DND-41 (cell line): ENCODE measurements around the gene CLDN2.

Source experiments
- EZH2 ChIP-seq: IDR thresholded peaks from 3 replicates; pipeline ENCODE4 v1.6.1; 2012; ENCODE audit warnings: borderline replicate concordance, low read depth, mild to moderate bottlenecking, moderate library complexity, low read length, inconsistent platforms; ENCODE audit not compliant: severe bottlenecking
- TF ChIP-seq, protein P1 (sequence below): IDR thresholded peaks from 2 replicates; pipeline ENCODE4 v1.5.1; 2012; ENCODE audit warnings: borderline replicate concordance, low read length, moderate library complexity, mild to moderate bottlenecking; ENCODE audit not compliant: poor library complexity, severe bottlenecking; ENCODE audit errors: extremely low read depth

DNA sequence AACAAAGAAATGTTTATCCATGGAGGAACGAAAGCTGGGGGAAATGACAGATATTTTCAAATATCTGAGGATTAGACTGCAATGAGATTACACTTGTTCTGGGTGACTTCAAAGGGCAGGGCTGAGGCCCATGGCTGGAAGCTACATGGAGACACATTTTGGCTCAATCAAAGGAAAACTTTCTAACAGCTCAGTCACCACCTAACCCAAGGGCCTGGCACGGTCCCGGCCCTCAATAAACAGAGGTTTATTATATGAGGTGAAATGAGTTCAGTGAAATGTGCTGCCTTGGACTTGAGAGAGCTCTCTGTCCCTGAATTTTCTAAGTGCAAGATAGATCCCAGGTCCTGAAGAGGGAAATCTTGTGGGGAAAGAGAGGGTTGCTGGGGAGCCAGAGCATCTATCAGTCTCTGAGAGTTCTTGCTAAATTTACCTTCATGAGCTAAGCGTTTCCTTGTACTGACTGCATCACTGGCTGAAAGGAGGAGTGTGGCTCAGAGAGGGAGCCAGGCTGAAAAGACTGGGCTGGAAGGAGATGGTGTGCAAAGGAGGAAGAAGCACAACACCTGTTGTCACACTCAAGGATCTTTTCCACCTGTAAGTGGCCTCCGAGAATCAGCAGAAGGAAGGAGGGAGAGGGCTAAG lies 15.0 kb upstream of the CLDN2 start:
- TF ChIP-seq, protein P1, sequence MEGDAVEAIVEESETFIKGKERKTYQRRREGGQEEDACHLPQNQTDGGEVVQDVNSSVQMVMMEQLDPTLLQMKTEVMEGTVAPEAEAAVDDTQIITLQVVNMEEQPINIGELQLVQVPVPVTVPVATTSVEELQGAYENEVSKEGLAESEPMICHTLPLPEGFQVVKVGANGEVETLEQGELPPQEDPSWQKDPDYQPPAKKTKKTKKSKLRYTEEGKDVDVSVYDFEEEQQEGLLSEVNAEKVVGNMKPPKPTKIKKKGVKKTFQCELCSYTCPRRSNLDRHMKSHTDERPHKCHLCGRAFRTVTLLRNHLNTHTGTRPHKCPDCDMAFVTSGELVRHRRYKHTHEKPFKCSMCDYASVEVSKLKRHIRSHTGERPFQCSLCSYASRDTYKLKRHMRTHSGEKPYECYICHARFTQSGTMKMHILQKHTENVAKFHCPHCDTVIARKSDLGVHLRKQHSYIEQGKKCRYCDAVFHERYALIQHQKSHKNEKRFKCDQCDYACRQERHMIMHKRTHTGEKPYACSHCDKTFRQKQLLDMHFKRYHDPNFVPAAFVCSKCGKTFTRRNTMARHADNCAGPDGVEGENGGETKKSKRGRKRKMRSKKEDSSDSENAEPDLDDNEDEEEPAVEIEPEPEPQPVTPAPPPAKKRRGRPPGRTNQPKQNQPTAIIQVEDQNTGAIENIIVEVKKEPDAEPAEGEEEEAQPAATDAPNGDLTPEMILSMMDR = no peak
- TF ChIP-seq EZH2 = no peak
